ENCODE measurements around the gene UPK3A.

DNA sequence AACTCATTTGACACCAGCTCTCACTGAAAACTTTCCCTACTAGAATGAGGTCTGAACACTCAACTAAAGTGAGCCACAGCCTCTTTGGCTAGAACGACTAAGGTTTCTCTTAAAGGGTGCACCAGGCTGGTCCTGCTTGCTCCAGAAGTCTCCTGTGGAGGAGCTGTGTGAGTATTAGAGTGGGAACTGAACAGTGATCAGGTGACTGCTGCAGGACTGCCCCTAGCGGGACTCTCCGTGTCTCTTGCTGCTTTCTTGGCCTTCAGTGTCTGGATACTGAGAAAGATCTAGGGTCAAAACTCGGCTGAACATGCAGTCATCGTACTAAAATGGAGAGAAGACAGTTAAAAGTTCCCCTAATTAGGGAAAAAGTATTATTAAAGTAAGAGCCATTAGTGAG is 59.6 kb downstream of the UPK3A start:
- TF ChIP-seq RCOR1 (conservative IDR thresholded peaks at IDR 0.05; ENCODE audit: low read depth, low read length): no peak
- no peak for TF ChIP-seq NFYB (IDR thresholded peaks at IDR 0.05; ENCODE audit: insufficient read depth, low read depth, low read length)
- no peak for TF ChIP-seq RELA (IDR thresholded peaks at IDR 0.05; ENCODE audit: borderline replicate concordance, partially characterized antibody)
- TF ChIP-seq SRF (IDR thresholded peaks at IDR 0.05; ENCODE audit: low read depth in 2 of 2, low read length in 2 of 2): no peak
- no peak for TF ChIP-seq TAF1 (IDR thresholded peaks at IDR 0.05; ENCODE audit: borderline replicate concordance, low read depth, low read length)
- no peak for TF ChIP-seq ELK1 (IDR thresholded peaks at IDR 0.05; ENCODE audit: low read depth, low read length)
- TF ChIP-seq CEBPB (IDR thresholded peaks at IDR 0.05; ENCODE audit: borderline replicate concordance in 1 of 2, low read depth in 2 of 2, low read length in 2 of 2): no peak
- TF ChIP-seq ATF2 (IDR thresholded peaks at IDR 0.05; ENCODE audit: low read length): no peak
- TF ChIP-seq CTCF (IDR thresholded peaks at IDR 0.05 in 2 of 3, conservative IDR thresholded peaks at IDR 0.05 in 1 of 3; ENCODE audit: control insufficient read depth in 2 of 3, extremely low read depth in 1 of 3, insufficient read depth in 1 of 3, low read depth in 3 of 3, low read length in 3 of 3): no peak
- TF ChIP-seq CHD2 (IDR thresholded peaks at IDR 0.05; ENCODE audit: borderline replicate concordance, low read depth, low read length): no peak
- no peak for TF ChIP-seq BRCA1 (IDR thresholded peaks at IDR 0.05; ENCODE audit: low read depth, low read length)
